ENCODE results near the gene UFSP1. TPM values are rescaled to one million over a fixed set of nuclear protein-coding genes. Genes with fewer than 3 reads are reported as not detected.
"Not testable (repeated sequence)": the region's sequence is repeated elsewhere in the genome, so short reads cannot be mapped to it uniquely, and the experiment has no call there.

Gene UFSP1
- polyA plus RNA-seq, 3 donors: 2.4 to 4.1 (median 3.1) TPM

DNA sequence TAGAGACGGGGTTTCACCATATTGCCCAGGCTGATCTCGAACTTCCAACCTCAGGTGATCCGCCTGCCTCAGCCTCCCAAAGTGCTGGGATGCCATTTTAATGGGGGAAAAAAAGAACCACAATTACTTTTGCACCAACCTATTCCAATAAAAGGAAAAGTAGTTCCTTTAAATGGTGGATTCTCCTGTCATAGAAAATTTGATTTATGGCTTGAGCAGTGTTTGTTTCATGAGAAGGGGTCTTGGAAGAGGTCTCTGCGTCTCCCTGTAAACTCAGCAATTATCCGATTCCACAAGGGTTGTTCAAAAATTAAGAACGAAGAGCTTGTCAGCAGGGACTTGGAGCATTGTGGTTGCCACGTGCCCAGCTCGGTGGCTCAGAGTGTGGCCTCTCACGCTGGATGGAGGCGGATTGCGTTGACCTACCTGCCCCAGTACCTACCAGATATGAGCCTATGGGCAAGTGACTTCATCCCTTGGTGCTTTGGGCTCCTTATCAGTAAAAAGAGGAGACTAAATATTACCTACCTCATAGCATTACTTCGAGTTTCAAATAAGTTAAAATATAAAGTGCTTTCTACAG, 25.2 kb downstream of the UFSP1 start:
- DNase-seq: no peak

DNA sequence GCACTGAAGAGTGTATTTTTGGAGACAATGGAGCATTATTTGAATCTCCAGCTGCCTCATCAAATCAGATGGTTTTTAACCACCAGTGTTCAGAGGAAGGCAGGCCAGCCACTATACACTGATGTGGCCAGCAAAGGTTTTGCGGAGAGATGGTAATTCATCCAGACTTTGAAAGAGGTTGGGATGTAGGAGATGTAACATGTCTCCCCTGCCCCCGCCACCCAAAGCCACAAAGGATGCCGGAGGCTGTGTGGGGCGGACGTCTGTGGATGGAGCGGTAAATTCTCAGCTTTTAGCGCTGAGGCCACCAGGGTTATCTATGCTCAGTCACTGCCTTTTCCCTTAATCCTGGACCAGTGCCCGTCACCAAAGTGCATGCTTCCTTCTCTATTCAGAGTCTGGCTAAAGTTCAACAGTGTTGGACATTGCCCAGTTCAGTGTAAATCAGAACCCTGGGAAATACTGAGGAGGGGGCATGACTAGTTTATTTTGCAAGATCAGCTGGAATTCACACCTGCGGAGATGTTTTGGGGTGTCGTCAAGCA, 26.0 kb downstream of the UFSP1 start:
- no peak for DNase-seq

DNA sequence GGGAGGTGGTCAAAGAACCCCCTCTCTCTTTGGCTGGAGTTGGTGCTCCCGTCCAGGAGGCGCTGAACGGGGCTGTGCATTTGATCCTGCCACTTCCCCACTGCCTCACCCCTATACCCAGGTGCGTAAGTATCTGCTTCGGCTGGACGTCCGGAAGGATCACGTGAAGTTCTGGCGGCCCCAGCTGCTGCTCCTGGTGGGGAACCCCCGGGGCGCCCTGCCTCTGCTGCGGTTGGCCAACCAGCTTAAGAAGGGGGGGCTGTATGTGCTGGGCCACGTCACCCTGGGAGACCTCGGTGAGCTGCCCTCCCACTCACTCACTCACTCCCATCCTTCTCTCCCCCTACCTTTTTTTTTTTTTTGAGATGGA, 27.9 kb downstream of the UFSP1 start:
- DNase-seq: no peak

DNA sequence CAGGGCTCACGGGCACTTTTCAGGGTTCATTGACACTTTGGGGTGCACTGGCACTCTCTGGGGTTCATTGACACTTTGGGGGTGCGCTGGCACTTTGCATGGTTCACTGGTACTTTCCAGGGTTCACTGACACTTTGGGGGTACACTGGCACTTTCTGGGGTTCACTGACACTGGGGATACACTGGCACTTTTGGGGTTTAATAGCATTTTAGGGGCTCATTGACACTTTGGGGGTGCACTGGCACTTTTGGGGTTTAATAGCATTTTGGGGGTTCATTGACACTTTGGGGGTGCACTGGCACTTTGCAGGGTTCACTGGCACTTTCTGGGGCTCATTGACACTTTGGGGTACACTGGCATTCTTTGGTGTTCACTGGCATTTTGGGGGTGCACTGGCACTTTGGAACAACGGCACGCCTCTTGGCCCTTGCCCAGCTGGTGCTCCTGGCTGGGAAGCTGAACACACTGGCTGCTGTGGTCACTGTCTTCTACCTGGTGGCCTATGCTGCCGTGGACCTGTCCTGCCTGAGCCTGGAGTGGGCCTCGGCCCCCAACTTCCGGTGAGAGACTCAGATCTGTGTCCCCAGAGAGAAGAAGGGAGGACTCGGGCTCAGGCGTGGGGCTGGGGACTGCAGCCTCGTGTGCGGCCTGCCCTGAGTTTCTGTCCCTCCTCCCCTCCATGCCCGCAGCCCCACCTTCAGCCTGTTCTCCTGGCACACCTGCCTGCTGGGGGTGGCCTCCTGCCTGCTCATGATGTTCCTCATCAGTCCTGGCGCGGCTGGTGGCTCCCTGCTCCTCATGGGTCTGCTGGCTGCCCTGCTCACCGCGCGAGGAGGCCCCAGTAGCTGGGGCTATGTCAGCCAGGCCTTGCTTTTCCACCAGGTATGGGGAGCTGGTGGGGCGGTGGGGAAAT, 28.6 kb downstream of the UFSP1 start:
- DNase-seq: no peak

DNA sequence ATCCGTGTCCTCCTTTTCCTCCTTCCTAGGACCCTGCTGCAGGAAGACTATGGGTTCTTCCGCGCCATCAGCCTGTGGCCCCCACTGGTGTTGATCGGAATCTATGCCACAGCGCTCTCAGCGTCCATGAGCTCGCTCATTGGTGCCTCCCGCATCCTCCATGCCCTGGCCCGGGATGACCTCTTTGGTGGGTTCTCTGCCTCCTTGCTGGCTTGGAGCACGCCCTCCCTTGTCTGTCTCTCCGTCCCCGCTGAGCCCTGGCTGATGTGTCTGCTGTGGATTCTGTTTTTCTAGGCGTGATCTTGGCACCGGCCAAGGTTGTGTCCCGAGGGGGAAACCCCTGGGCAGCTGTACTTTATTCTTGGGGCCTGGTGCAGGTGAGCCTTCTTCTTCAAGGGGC, 29.7 kb downstream of the UFSP1 start:
- no peak for DNase-seq

DNA sequence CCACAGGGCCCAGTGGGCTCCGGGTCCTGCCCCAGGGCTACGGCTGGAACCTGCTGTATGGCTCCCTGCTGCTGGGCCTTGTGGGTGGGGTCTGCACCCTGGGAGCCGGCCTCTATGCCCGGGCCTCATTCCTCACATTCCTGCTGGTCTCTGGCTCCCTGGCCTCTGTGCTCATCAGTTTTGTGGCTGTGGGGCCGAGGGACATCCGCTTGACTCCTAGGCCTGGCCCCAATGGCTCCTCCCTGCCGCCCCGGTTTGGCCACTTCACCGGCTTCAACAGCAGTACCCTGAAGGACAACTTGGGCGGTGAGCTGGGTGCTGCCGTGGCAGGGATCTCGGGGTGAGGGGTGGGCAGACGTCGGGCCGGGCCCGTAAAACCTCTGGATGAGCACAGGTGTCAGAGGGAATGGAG, 32.6 kb downstream of the UFSP1 start:
- no peak for DNase-seq

DNA sequence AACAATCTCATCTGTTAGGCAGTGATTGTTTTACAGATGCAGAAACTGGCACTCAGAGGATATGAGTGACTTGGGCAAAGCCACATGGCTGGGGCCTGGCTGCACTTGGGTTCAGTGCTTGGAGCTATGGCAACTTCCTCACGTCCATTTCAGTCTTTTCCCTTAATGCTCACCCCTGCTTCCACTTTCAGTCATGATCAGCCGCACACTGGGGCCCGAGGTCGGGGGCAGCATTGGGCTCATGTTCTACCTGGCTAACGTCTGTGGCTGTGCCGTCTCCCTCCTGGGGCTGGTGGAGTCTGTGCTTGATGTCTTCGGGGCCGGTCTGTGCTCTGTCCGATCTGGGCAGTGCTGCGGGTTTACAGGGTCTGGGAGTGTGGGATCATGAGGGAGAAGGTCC, 34.0 kb downstream of the UFSP1 start:
- DNase-seq: no peak

DNA sequence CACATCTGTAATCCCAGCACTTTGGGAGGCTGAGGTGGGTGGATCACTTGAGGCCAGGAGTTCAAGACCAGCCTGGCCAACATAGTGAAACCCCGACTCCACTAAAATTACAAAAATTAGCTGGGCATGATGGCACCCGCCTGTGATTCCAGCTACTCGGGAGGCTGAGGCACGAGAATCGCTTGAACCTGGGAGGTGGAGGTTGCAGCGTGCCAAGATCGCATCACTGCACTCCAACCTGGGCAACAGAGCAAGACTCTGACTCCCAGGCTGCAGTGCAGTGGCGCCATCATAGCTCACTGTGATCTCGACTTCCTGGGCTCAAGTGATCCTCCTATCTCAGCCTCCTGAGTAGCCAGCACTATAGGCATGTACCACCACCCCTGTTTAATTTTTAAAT, 34.6 kb downstream of the UFSP1 start:
- not testable (repeated sequence) for DNase-seq

DNA sequence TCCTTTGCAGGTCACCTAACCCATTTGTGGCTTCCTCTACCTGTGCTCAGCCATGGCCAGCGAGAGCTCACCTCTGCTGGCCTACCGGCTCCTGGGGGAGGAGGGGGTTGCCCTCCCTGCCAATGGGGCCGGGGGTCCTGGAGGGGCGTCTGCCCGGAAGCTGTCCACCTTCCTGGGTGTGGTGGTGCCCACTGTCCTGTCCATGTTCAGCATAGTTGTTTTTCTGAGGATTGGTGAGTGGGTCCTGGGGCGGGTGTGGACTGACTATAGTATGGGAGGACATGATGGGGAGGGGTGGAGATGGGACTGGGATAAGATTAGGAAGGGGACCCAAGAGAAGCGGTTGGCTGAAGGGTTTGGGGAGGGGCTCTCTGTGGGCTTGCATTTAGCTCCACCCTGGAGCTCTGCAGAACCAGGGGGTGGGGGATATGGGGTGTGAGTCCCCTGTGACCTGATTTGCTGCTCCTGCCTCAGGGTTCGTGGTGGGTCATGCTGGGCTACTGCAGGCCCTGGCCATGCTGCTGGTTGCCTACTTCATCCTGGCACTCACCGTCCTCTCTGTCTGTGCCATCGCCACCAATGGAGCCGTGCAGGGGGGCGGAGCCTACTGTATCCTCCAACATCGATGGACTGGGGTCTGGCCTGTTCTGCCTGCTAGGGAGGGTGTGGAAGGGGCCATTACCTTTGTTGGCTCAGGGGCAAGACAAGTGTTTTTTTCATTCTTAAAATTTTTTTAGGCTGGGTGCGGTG, 35.2 kb downstream of the UFSP1 start:
- DNase-seq: no peak

DNA sequence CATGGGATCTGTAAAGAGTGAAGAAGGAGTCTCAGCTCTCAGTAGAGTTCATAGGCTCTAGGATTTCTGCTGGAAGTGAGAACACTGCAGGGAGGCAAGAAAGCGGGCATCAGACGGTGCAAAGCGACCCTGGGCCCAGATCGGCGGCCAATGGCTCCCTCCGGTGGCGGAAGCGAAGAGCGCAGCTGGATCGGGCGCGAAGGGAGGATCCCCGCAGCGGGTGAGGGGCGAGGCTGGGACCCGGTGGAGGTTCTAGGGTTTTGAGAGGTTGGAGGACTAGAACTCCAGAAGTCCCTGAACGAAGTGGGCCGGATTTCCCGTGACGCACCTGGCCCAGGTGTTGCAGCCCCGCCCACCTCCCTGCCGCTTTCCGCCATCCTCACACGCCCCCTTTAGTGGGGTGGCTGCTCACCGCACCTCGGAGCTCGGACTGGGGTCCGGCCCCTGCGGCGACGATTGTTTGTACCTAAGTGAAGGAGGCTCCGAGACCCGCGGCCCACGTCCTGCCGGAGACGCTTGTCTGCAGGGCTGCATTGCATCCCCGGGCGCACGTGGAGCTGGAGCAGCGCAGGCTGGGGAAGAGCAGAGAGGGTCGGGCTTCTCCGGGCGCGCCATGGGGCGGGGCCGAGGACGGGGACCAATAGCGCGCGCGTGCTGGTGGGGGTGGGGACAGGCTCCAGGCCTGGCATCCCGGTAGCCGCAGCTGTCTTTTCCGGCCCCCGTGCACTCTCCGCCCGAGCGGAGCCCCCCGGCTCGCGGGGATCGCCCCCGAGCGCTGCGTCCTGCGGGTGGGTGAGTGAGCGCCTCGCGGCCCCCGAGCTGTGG, 37.3 kb downstream of the UFSP1 start, which contains the start of gene SLC12A9:
Gene SLC12A9 (plus strand): TSS at position 666 of the 825 bp plus-strand sequence. CDS start 1,485 bp downstream, outside the sequence.
- DNase-seq: peak; percentile 89

DNA sequence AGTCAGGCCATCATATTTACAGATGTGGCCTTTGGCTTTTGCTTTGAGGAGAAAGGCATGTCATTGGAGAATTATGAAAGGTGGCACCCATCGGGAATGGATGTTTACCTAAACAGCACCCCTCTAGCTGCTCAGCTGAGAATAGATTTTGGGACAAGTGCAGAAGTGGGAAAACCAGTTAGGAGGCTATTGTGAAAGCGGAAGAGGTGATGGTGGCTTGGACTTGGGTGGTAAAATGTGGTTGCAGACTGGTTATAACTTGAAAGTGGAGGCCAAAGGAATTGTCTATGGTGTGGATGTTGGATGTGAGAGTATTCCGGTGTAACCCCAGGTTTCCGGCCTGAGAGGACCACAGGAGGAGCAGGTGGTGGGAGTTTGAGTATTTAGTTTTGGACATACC, 42.2 kb downstream of the UFSP1 start:
- no peak for DNase-seq

DNA sequence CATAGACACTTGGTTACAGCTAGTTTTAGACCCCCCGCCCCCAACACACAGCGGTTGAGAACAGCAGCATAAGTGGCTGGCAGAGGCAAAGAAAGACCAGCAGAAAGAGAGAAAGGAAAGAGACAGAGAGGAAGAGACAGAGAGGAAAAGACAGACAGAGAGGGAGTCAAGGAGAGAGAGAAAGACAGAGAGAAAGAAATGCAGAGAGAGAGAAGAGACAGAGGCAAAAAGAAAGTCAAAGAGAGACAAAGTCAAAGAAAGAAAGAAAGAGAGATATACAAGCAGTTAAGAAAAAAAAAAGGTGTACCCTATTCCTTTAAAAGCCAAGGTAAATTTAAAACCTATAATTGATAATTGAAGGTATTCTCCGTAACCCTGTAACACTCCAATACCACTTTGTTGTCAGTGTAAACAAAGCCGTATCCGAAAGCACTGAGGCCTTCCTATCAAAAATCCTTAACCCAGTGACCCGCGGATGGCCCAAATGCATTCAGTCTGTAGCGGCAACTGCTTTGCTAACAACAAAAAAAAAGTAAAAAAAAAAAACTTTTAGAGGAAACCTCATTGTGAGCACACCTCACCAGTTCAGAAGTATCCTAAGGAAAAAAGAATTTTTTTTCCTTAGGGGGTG, 48.9 kb downstream of the UFSP1 start:
- DNase-seq: no peak

DNA sequence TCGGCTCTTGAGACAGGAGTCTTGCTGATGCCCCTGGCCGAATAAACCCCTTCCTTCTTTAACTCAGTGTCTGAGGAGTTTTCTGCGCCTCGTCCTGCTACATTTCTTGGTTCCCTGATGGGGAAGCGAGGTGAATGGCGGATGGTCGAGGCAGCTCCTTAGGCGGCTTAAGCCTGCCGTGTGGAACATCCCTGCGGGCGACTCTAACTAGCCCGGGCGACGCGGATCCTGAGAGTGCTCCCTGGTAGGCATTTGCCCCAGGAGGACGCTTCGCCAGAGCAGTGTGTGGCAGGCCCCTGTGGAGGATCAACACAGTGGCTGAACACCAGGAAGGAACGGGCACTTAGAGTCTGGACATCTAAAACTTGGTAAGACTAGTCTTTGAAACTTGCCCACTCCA, 50.2 kb downstream of the UFSP1 start:
- no peak for DNase-seq

Other genes starting within 250 kb of the UFSP1 start
- gene TFR2, start 248.2 kb downstream of the UFSP1 start, polyA plus RNA-seq (ENCODE audit: insufficient read length in 3 of 3): 1 to 10 TPM in 2 of 3 donors, under 1 TPM in 1; 0.80 to 1.2 (median 1.1) TPM
- gene ACTL6B, start 233.3 kb downstream of the UFSP1 start, polyA plus RNA-seq (ENCODE audit: insufficient read length in 3 of 3): under 1 TPM in 1 of 3 donors, not detected in 2; 0.09 TPM
- gene GNB2, start 216.0 kb downstream of the UFSP1 start, polyA plus RNA-seq (ENCODE audit: insufficient read length in 3 of 3): 100 to 1,000 TPM; 195 to 236 (median 231) TPM
- 10 to 100 TPM; 44.1 to 63.6 (median 52.7) TPM for gene GIGYF1, start 195.5 kb downstream of the UFSP1 start, polyA plus RNA-seq (ENCODE audit: insufficient read length in 3 of 3)
- 10 to 100 TPM; 29.4 to 33.3 (median 32.6) TPM for gene POP7, start 183.6 kb downstream of the UFSP1 start, polyA plus RNA-seq (ENCODE audit: insufficient read length in 3 of 3)
- under 1 TPM in 2 of 3 donors, not detected in 1; 0.16 to 0.34 TPM for gene EPO, start 169.2 kb downstream of the UFSP1 start, polyA plus RNA-seq (ENCODE audit: insufficient read length in 3 of 3)
- gene ZAN, start 156.1 kb downstream of the UFSP1 start, polyA plus RNA-seq (ENCODE audit: insufficient read length in 3 of 3): under 1 TPM in 2 of 3 donors, not detected in 1; 0.04 to 0.10 TPM
- gene EPHB4, start 62.2 kb downstream of the UFSP1 start, polyA plus RNA-seq (ENCODE audit: insufficient read length in 3 of 3): 100 to 1,000 TPM in 1 of 3 donors, 10 to 100 TPM in 2; 93.3 to 102 (median 98.9) TPM
- gene SLC12A9, start 37.0 kb downstream of the UFSP1 start, polyA plus RNA-seq (ENCODE audit: insufficient read length in 3 of 3): 10 to 100 TPM; 27.1 to 37.7 (median 37.4) TPM
- gene TRIP6, start 22.3 kb downstream of the UFSP1 start, polyA plus RNA-seq (ENCODE audit: insufficient read length in 3 of 3): 10 to 100 TPM; 87.0 to 96.8 (median 96.6) TPM
- gene SRRT, start 14.6 kb downstream of the UFSP1 start, polyA plus RNA-seq (ENCODE audit: insufficient read length in 3 of 3): 100 to 1,000 TPM; 188 to 206 (median 191) TPM
- gene ACHE, start 6.2 kb upstream of the UFSP1 start, polyA plus RNA-seq (ENCODE audit: insufficient read length in 3 of 3): 1 to 10 TPM; 5.0 to 5.9 (median 5.3) TPM
- gene MUC3A, start 59.8 kb upstream of the UFSP1 start, polyA plus RNA-seq (ENCODE audit: insufficient read length in 3 of 3): 1 to 10 TPM in 1 of 3 donors, under 1 TPM in 2; 0.59 to 1.1 (median 0.97) TPM
- under 1 TPM; 0.01 to 0.38 (median 0.06) TPM for gene MUC12, start 79.8 kb upstream of the UFSP1 start, polyA plus RNA-seq (ENCODE audit: insufficient read length in 3 of 3)
- not detected for gene MUC17, start 130.4 kb upstream of the UFSP1 start, polyA plus RNA-seq (ENCODE audit: insufficient read length in 3 of 3)
- 10 to 100 TPM; 14.5 to 23.2 (median 21.9) TPM for gene TRIM56, start 195.8 kb upstream of the UFSP1 start, polyA plus RNA-seq (ENCODE audit: insufficient read length in 3 of 3)
- gene SERPINE1, start 237.4 kb upstream of the UFSP1 start, polyA plus RNA-seq (ENCODE audit: insufficient read length in 3 of 3): 1 to 10 TPM in 2 of 3 donors, under 1 TPM in 1; 0.86 to 1.3 (median 1.2) TPM